K562 (cell line): ENCODE results near the gene SLIT1.

ENCODE experiments used
- CHD1 ChIP-seq: fragments of 200-600 bp; sonication (generic); IDR thresholded peaks from one replicate; pipeline ENCODE4 v1.6.1; 2012; ENCODE audit warnings: mild to moderate bottlenecking, moderate library complexity, low read length, inconsistent platforms
- MEIS2 ChIP-seq: fragments of 450-650 bp; IDR thresholded peaks from 2 replicates; pipeline ENCODE4 v1.6.1; 2014; ENCODE audit warnings: mild to moderate bottlenecking; ENCODE audit not compliant: partially characterized antibody
- MYBL2 ChIP-seq, 2 experiments: fragments of 450-650 bp in 1 of 2; sonication (generic) in 1 of 2; formaldehyde crosslinking in 1 of 2; IDR thresholded peaks; 2 replicates each; pipeline versions ENCODE4 v1.6.1 to v1.8.1; 2017 to 2022; ENCODE audit warnings: borderline replicate concordance in 1 of 2, inconsistent platforms in 1 of 2, low read depth in 1 of 2, mild to moderate bottlenecking in 1 of 2, missing genetic modification reagents in 1 of 2, moderate library complexity in 1 of 2
- SMAD3 ChIP-seq: fragments of 450-650 bp; formaldehyde crosslinking; conservative IDR thresholded peaks from 2 replicates; pipeline ENCODE4 v1.4.0; 2020; ENCODE audit warnings: mild to moderate bottlenecking
- TAF15 ChIP-seq: fragments of 200-400 bp; formaldehyde crosslinking; IDR thresholded peaks from 2 replicates; pipeline ENCODE4 v1.6.1; 2017; ENCODE audit warnings: mild to moderate bottlenecking, low read depth, low read length, moderate library complexity
- TF ChIP-seq, protein P1 (sequence below), 2 experiments: fragments of 450-650 bp; formaldehyde crosslinking in 1 of 2; IDR thresholded peaks; 2 replicates each; pipeline versions ENCODE4 v1.4.0 to v1.6.1; 2014 to 2020; ENCODE audit warnings: mild to moderate bottlenecking in 2 of 2, borderline replicate concordance in 1 of 2, low read depth in 1 of 2

DNA sequence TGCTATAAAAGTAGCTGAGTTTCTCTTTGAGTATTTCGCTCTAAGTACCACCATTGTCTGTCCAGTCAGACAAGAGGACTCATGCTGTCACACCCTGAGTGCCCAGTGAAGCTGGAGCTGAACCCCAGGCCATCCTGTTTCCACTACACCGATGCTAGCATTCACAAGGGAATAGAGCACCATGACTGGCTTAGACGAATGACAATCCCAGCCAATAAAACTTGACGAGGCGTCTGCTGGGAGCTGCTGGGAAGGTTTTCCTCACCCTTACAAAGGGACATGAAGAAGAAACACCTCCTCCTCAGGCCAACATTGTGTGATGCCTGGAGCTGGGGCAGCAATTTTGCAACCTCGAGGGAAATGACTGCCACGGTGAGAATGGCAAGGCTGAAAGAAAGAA lies 17.5 kb upstream of the SLIT1 start:
- TF ChIP-seq MEIS2 (no peak), TAF15 (no peak), CHD1 (no peak), SMAD3 (CRISPR knock-in tag) (no peak), MYBL2 (IDR thresholded peaks at IDR 0.05; ENCODE audit: low read depth) (no peak), MYBL2 (CRISPR knock-in tag; IDR thresholded peaks at IDR 0.05; ENCODE audit: borderline replicate concordance) (no peak)
- TF ChIP-seq, protein P1, sequence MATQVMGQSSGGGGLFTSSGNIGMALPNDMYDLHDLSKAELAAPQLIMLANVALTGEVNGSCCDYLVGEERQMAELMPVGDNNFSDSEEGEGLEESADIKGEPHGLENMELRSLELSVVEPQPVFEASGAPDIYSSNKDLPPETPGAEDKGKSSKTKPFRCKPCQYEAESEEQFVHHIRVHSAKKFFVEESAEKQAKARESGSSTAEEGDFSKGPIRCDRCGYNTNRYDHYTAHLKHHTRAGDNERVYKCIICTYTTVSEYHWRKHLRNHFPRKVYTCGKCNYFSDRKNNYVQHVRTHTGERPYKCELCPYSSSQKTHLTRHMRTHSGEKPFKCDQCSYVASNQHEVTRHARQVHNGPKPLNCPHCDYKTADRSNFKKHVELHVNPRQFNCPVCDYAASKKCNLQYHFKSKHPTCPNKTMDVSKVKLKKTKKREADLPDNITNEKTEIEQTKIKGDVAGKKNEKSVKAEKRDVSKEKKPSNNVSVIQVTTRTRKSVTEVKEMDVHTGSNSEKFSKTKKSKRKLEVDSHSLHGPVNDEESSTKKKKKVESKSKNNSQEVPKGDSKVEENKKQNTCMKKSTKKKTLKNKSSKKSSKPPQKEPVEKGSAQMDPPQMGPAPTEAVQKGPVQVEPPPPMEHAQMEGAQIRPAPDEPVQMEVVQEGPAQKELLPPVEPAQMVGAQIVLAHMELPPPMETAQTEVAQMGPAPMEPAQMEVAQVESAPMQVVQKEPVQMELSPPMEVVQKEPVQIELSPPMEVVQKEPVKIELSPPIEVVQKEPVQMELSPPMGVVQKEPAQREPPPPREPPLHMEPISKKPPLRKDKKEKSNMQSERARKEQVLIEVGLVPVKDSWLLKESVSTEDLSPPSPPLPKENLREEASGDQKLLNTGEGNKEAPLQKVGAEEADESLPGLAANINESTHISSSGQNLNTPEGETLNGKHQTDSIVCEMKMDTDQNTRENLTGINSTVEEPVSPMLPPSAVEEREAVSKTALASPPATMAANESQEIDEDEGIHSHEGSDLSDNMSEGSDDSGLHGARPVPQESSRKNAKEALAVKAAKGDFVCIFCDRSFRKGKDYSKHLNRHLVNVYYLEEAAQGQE (IDR thresholded peaks at IDR 0.05; ENCODE audit: borderline replicate concordance), result no peak
- TF ChIP-seq, protein P1 (CRISPR knock-in tag; IDR thresholded peaks at IDR 0.05; ENCODE audit: low read depth), result no peak
